ENCODE measurements around the gene WDFY3.

The WDFY3 gene

DNA sequence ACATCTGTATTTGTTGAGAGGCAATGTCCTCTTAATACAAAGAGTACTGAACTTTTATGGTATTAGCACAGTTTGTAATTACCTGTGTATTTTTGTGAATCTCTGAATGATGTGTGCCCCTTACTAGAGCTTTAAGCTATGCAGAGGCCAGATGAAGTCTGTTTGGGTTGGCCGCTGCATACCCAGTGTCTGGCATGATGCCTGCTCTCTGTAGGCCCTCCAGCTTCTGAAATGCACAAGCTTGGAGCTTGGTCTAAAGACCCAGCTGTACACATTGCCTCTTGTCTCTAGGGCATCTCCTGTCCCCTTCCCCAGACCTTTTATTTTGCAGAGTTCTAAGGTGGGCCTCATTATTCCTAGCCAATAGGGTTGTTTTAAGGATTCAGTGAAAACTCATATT lies 315.0 kb downstream of the WDFY3 start:
- no peak for DNase-seq

DNA sequence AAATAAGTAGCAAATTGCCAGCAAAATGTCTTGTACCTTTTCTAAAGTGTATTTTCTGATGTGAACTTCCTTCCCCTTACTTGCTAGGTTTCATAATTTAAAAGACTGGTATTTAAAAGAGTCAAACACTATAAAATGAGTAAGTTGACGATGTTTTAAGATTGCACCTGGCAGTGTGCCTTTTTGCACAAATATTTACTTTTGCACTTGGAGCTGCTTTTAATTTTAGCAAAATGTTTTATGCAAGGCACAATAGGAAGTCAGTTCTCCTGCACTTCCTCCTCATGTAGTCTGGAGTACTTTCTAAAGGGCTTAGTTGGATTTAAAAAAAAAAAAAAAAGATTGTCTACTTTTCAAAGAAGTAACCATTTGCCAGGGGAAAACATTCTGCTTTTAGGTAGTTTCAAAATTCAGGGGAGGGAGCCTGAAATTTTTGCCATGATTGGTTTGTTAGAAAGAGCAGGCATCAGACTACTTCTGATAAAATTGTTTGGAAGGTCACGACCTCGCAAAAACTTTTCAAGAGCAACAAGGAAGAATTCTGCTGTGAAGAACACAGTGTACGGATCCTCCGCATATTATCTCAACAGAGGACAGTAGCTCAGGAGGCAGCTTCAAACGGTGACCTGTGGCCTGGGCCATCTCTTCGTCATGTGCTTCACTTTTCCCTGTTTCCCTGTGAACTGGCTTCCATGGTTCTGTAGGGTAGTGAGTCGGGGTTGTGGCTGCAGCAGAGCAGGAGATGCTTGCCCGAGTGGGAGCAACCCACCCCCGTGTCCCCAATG lies 317.4 kb downstream of the WDFY3 start:
- no peak for DNase-seq

- no peak for DNase-seq
Measured at GRCh38 chr4:84648178-84648577, 318.3 kb downstream of the WDFY3 start.

DNA sequence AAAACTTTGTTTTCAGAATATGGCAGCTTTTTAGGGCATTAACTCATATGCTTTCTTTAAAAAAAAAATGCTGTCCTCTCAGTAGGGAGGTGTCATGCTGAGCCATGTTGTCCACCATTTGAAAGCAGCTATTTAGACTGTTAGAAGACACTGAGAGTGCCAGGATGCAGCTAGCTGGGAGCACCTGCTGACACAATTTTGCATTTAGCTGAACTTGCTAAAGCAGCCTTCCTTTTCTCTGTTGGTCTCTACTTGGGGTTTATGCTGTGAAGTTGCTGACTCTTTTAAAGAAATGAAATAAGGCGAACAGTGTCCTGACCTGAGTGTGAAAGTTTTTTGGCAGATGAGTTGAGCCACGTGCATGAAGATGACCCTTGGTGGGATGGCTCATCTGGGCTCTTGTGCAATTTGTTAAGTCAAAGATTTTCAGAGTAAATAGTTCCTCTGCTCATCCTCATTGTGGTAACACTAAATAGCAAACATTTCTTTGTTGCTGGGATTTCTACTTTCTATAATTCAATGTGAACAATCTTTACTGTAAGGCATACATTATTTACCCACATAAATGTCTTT lies 319.1 kb downstream of the WDFY3 start:
- peak; percentile 1 for DNase-seq

GRCh38 chr4:84644087-84644486 lies 322.4 kb downstream of the WDFY3 start:
- no peak for DNase-seq

- DNase-seq, result no peak
Measured at GRCh38 chr4:84639145-84639544, 327.3 kb downstream of the WDFY3 start.

DNA sequence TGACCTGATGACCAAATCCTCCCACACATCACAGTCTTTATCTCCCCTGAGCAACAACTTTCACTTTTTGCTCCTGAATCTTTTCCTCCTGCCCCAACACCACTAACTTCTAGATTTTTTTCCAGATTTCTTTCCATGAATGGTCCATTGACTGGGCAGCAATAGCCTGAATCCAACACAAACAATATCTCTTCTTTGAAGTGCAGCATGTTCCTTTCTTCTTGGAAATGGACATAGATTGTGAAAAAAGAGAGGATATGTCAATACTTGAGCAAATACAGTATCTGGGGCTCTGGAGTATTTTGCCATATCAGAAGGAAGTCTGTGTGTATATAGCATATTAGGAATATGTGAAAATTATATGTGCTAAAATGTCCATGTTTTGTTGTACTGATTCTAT lies 328.4 kb downstream of the WDFY3 start:
- no peak for DNase-seq

- no peak for DNase-seq
Measured at GRCh38 chr4:84634961-84635360, 331.5 kb downstream of the WDFY3 start.

DNA sequence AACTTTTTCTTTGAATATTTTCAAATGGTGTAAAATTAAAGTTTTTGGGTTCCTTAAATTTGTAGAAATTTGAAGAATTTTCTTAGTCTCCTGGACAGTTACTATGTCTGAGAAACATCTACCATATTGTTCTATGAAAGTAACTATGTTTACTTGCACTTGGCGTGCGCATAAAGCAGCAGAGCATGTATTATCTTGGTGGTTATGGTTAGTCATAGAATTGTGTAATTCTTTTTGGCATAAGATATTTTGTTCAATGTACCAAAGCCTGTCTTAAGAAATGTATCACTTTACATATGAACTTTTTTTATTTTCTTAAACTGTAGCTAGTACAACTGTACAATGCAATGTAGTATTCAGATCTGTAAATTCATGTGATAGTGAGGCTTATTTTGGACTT lies 334.4 kb downstream of the WDFY3 start:
- DNase-seq, result no peak

DNA sequence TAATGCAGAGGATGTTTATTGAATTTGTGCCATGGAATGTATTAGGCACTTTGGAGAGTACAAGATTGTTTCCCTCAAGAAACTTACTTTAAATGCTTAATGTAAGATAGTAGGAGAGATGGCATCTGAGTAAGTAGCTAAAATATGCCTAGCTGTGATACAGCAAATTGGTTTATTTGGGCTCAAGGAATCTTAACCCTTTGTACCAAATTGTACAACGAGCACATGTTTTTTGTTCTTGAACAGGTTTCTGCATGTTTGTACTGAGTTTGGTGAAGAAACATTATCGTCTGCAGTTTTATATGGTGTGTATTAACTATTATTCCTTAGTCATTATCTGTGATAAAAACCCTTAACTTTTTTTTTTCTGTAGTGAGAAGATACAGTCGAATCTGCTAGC lies 334.9 kb downstream of the WDFY3 start:
- no peak for DNase-seq

DNA sequence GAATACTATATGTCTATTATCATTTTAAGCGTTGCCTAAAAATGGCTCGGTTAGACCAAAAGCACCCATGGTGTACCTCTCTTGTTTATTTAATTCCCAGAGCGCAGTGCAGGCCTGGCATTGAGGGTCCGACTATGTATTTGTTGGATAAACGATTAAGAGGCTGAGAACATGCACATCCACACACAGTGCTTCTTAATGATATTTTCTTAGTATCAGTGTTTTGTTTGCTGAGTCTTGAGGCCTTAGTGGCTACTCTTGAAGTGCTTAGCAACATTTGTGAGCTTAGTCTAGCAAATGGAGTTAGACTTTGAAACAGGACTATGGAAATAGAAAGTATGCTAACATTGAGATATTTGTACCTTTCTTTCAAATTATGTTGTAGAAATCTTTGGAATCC lies 339.8 kb downstream of the WDFY3 start:
- no peak for DNase-seq

- DNase-seq, result no peak
Measured at GRCh38 chr4:84623661-84624060, 342.8 kb downstream of the WDFY3 start.

- no peak for DNase-seq
Measured at GRCh38 chr4:84622959-84623358, 343.5 kb downstream of the WDFY3 start.
